NCI-H1092 treated with DMSO at 0.1 percent for 48 hours (cell line): ENCODE data around the gene STRIP2.
"Not testable (repeated sequence)": the region's sequence is repeated elsewhere in the genome, so short reads cannot be mapped to it uniquely, and the experiment has no call there.

Source experiments
- DNase-seq: peaks from one replicate; lab custom pipeline; 2025; lab: John Stamatoyannopoulos, UW

Gene STRIP2

DNA sequence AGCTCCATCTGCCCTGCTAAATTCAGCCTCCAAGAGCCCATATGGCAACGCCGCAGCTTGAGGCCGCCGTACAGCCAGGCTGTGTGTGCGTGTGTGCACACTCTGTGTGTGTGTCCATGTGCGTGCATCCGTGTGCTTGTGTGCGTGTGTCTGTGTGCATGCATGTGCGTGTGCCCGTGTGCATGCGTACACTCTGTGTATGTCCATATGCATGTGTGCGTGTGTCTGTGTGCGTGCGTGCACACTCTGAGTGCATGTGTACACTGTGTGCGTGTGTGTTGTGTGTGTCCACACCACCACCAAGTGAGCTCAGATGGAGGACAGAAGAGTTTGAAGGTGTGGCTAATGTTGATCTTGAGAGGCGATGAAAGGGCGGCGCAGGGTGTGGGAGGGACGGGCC, 98.1 kb downstream of the STRIP2 start:
- DNase-seq: no peak

DNA sequence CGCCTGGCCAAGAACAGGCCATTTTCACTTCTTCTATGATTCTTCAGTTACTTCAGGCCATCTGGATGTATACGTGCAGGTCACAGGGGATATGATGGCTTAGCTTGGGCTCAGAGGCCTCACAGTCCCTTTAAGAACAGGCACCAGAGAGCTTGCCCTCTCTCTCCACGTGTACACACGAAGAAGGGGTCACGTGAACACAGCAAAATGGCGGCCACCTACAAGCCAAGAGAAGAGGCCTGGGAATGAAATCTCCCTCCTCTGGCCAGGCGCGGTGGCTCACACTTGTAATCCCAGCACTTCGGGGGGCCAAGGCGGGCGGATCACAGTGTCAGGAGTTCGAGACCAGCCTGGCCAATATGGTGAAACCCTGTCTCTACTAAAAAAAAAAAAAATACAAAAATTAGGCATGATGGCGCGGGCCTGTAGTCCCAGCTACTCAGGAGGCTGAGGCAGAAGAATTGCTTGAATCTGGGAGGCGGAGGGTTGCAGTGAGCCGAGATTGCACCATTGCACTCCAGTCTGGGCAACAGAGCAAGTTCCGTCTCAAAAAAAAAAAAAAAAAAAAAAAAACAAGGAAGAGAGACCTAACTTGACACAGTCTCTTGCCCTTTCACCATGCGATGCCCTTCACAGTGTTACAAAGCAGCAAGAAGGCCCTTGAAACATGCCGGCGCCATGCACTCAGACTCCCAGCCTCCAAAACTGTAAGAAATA, 100.5 kb downstream of the STRIP2 start:
- not testable (repeated sequence) for DNase-seq

GRCh38 chr7:129535896-129536295, 101.7 kb downstream of the STRIP2 start:
- DNase-seq: no peak

- DNase-seq: no peak
Measured at GRCh38 chr7:129536323-129536722, 102.1 kb downstream of the STRIP2 start.
